Measurements from ENCODE around the gene RREB1.
A peak's percentile ranks its signal among the peaks of the same experiment; 100 is the strongest.
"Not testable (repeated sequence)": the region's sequence is repeated elsewhere in the genome, so short reads cannot be mapped to it uniquely, and the experiment has no call there.

Gene RREB1

GRCh38 chr6:7257521-7258230 is 149.9 kb downstream of the RREB1 start:
- no peak for DNase-seq (ENCODE audit: insufficient read length, low spot score)

GRCh38 chr6:7258231-7258763 is 150.5 kb downstream of the RREB1 start:
- DNase-seq (ENCODE audit: insufficient read length, low spot score) (no peak), FAIRE-seq (no peak)

More at GRCh38 chr6:7257521-7258230, 149.9 kb downstream of the RREB1 start:
- FAIRE-seq = no peak

GRCh38 chr6:7260291-7261031 is 152.7 kb downstream of the RREB1 start:
- DNase-seq (ENCODE audit: insufficient read length, low spot score) = no peak
- no peak for FAIRE-seq

- FAIRE-seq = peak; percentile 58
- peak; percentile 96 for DNase-seq (ENCODE audit: insufficient read length, low spot score)
Observed at GRCh38 chr6:7261032-7261841, 153.5 kb downstream of the RREB1 start.

GRCh38 chr6:7261852-7262461 is 154.2 kb downstream of the RREB1 start:
- DNase-seq (ENCODE audit: insufficient read length, low spot score) (no peak), FAIRE-seq (peak; percentile 46)

GRCh38 chr6:7262746-7263518 is 155.2 kb downstream of the RREB1 start:
- FAIRE-seq (no peak), DNase-seq (ENCODE audit: insufficient read length, low spot score) (no peak)

GRCh38 chr6:7263519-7263805 is 155.7 kb downstream of the RREB1 start:
- not testable (repeated sequence) for FAIRE-seq; DNase-seq (ENCODE audit: insufficient read length, low spot score)

GRCh38 chr6:7264041-7264440 is 156.3 kb downstream of the RREB1 start:
- FAIRE-seq = no peak
- DNase-seq (ENCODE audit: insufficient read length, low spot score) = no peak

- DNase-seq (ENCODE audit: insufficient read length, low spot score) (no peak), FAIRE-seq (no peak)
Observed at GRCh38 chr6:7264686-7265384, 157.1 kb downstream of the RREB1 start.

- not testable (repeated sequence) for DNase-seq (ENCODE audit: insufficient read length, low spot score); FAIRE-seq
Observed at GRCh38 chr6:7265385-7265726, 157.6 kb downstream of the RREB1 start.

GRCh38 chr6:7267071-7267465 is 159.3 kb downstream of the RREB1 start:
- no peak for FAIRE-seq

GRCh38 chr6:7267466-7268091 is 159.8 kb downstream of the RREB1 start:
- peak; percentile 96 for DNase-seq (ENCODE audit: insufficient read length, low spot score)
- FAIRE-seq = peak; percentile 87

More at GRCh38 chr6:7267071-7267465, 159.3 kb downstream of the RREB1 start:
- no peak for DNase-seq (ENCODE audit: insufficient read length, low spot score)

GRCh38 chr6:7268362-7268761 is 160.6 kb downstream of the RREB1 start:
- FAIRE-seq (no peak), DNase-seq (ENCODE audit: insufficient read length, low spot score) (no peak)

GRCh38 chr6:7268816-7269555 is 161.2 kb downstream of the RREB1 start:
- FAIRE-seq (no peak), DNase-seq (ENCODE audit: insufficient read length, low spot score) (no peak)

- FAIRE-seq = no peak
Observed at GRCh38 chr6:7269816-7270215, 162.1 kb downstream of the RREB1 start.

GRCh38 chr6:7270320-7271204 is 162.8 kb downstream of the RREB1 start:
- DNase-seq (ENCODE audit: insufficient read length, low spot score) (no peak), FAIRE-seq (no peak)

More at GRCh38 chr6:7269816-7270215, 162.1 kb downstream of the RREB1 start:
- DNase-seq (ENCODE audit: insufficient read length, low spot score) = no peak

GRCh38 chr6:7271205-7271534 is 163.4 kb downstream of the RREB1 start:
- FAIRE-seq (no peak), DNase-seq (ENCODE audit: insufficient read length, low spot score) (no peak)
